CD4-positive, alpha-beta memory T cell (primary cell): ENCODE measurements around the gene LRRC55. TPM values are rescaled to one million over a fixed set of nuclear protein-coding genes. Genes with fewer than 3 reads are reported as not detected.

Experiments used
- CTCF ChIA-PET: fragments of 350-600 bp; sonication (Branson Sonifier 250); formaldehyde crosslinking; loops from one replicate; lab custom pipeline; 2021; ENCODE audit warnings: inconsistent platforms; ENCODE audit not compliant: partially characterized antibody; lab: Charles Lee
- POLR2A ChIA-PET: fragments of 350-600 bp; sonication (Branson Sonifier 250); formaldehyde crosslinking; loops from one replicate; lab custom pipeline; 2021; ENCODE audit not compliant: partially characterized antibody; lab: Charles Lee
- DNase-seq, 5 donors: peaks; one replicate each; pipeline versions ENCODE4 v3.0.0 to v3.0.0-alpha.2; 2020 to 2022; ENCODE audit warnings: mixed read lengths in 1 of 5
- H3K27ac ChIP-seq: one replicate; pipeline ENCODE4 v1.7.0; 2013; ENCODE audit warnings: low read depth, low read length
- H3K27me3 ChIP-seq: 2 replicates; pipeline ENCODE4 v1.7.0; 2013; ENCODE audit warnings: mild to moderate bottlenecking, low read length, moderate library complexity; ENCODE audit not compliant: insufficient read depth
- H3K36me3 ChIP-seq: 2 replicates; pipeline ENCODE4 v1.7.0; 2013; ENCODE audit warnings: mild to moderate bottlenecking, low read length, moderate library complexity; ENCODE audit not compliant: insufficient read depth
- H3K4me1 ChIP-seq: 2 replicates; pipeline ENCODE4 v1.7.0; 2013; ENCODE audit warnings: mild to moderate bottlenecking, low read length, moderate library complexity; ENCODE audit not compliant: insufficient read depth
- H3K4me3 ChIP-seq, 2 donors: one replicate each; pipeline ENCODE4 v1.7.0; 2013; ENCODE audit warnings: low read length in 2 of 2, mild to moderate bottlenecking in 1 of 2
- H3K9me3 ChIP-seq, 2 donors: one replicate each; pipeline ENCODE4 v1.7.0; 2013; ENCODE audit warnings: low read length in 2 of 2, control low read depth in 1 of 2; ENCODE audit not compliant: control insufficient read depth in 1 of 2
- H3K27ac Mint-ChIP-seq, 7 donors: one replicate each; pipeline ENCODE4 v1.8.0; 2020 to 2021; ENCODE audit warnings: mixed read lengths in 7 of 7, mild to moderate bottlenecking in 6 of 7, inconsistent platforms in 3 of 7, moderate library complexity in 3 of 7
- H3K27me3 Mint-ChIP-seq, 2 donors: one replicate each; pipeline ENCODE4 v1.8.0; 2020 to 2021; ENCODE audit warnings: mixed read lengths in 2 of 2
- H3K36me3 Mint-ChIP-seq, 2 donors: one replicate each; pipeline ENCODE4 v1.8.0; 2020 to 2021; ENCODE audit warnings: mixed read lengths in 2 of 2, inconsistent platforms in 1 of 2, mild to moderate bottlenecking in 1 of 2
- H3K4me1 Mint-ChIP-seq, 4 donors: one replicate each; pipeline ENCODE4 v1.8.0; 2020 to 2021; ENCODE audit warnings: mixed read lengths in 4 of 4, mild to moderate bottlenecking in 1 of 4
- H3K4me3 Mint-ChIP-seq, 8 donors: one replicate each; pipeline ENCODE4 v1.8.0; 2020 to 2021; ENCODE audit warnings: mixed read lengths in 8 of 8, mild to moderate bottlenecking in 7 of 8, moderate library complexity in 6 of 8, inconsistent platforms in 3 of 8
- H3K9me3 Mint-ChIP-seq, 8 donors: one replicate each; pipeline ENCODE4 v1.8.0; 2020 to 2021; ENCODE audit warnings: mixed read lengths in 8 of 8, mild to moderate bottlenecking in 5 of 8, inconsistent platforms in 3 of 8, moderate library complexity in 1 of 8
- intact Hi-C: fragments of 100-400 bp; cut with micrococcal nuclease; formaldehyde crosslinking; loops from one replicate; pipeline ENCODE4 v1.15.1; 2023
- polyA plus RNA-seq, 2 donors: library from polyadenylated mRNA; unstranded; fragments of 300-500 nt; fragmentation: Illumina TruSeq; gene quantifications; one replicate each; pipeline ENCODE4 v1.2.3, GENCODE V29; 2021
- total RNA-seq, 2 experiments: library from RNA; stranded (reverse); gene quantifications; one replicate each; pipeline ENCODE4 v1.2.3, GENCODE V29; 2021

The LRRC55 gene
- total and polyA plus RNA-seq, 4 experiments from 2014 or later: not detected

- Mint-ChIP-seq H3K27ac (peak overlapping the region in 1 of 7 donors; percentile 63), H3K36me3 (no peaks in the 10 kb centered on the region), H3K4me3 (no peak overlapping the region), H3K9me3 (peaks cover 0 to 1% (median 0%) of the 10 kb centered on the region in 8 donors), H3K4me1 (peaks cover 4 to 10% (median 5%) of the 10 kb centered on the region in 4 donors), H3K27me3 (peaks cover 34 to 54% of the 10 kb centered on the region in 2 donors)
- no peak overlapping the region for H3K4me3 ChIP-seq
- ChIA-PET POLR2A (no interaction called here), CTCF (interaction anchor here (3.0 kb wide), 1 partner anchor 17 kb away, joined by 11 read pairs; no protein-coding TSS in a partner anchor)
- H3K9me3 ChIP-seq: no peaks in the 10 kb centered on the region
- intact Hi-C loops: no loop called here
- H3K36me3 ChIP-seq: no peaks in the 10 kb centered on the region
- H3K27ac ChIP-seq: no peak overlapping the region
- DNase-seq: no peak
- H3K4me1 ChIP-seq: no peaks in the 10 kb centered on the region
- peaks cover 17% of the 10 kb centered on the region for H3K27me3 ChIP-seq
Measured at GRCh38 chr11:57231539-57232253, 49.9 kb downstream of the LRRC55 start.

- DNase-seq: no peak
- Histone ChIP-seq H3K4me1 (no peaks in the 10 kb centered on the region), H3K9me3 (no peaks in the 10 kb centered on the region), H3K27me3 (peaks cover 17% of the 10 kb centered on the region), H3K27ac (no peak overlapping the region), H3K4me3 (no peak overlapping the region), H3K36me3 (no peaks in the 10 kb centered on the region)
- no peak overlapping the region for H3K4me3 Mint-ChIP-seq
- CTCF ChIA-PET: interaction anchor here (3.0 kb wide), 1 partner anchor 15 kb away, joined by 11 read pairs; no protein-coding TSS in a partner anchor
- H3K27ac Mint-ChIP-seq: no peak overlapping the region
- intact Hi-C loops: no loop called here
- peaks cover 4 to 16% (median 7%) of the 10 kb centered on the region in 4 donors for H3K4me1 Mint-ChIP-seq
- H3K27me3 Mint-ChIP-seq: peaks cover 42 to 62% of the 10 kb centered on the region in 2 donors
- H3K9me3 Mint-ChIP-seq: peaks cover 0 to 1% (median 0%) of the 10 kb centered on the region in 8 donors
- no peaks in the 10 kb centered on the region for H3K36me3 Mint-ChIP-seq
- POLR2A ChIA-PET: no interaction called here
Measured at GRCh38 chr11:57233702-57234101, 51.9 kb downstream of the LRRC55 start.

GRCh38 chr11:57235761-57236703, 54.3 kb downstream of the LRRC55 start:
- intact Hi-C loops: no loop called here
- ChIA-PET CTCF (interaction anchor here (1.2 kb wide), 1 partner anchor 14 kb away, joined by 3 read pairs; no protein-coding TSS in a partner anchor), POLR2A (no interaction called here)
- peak overlapping the region in 1 of 8 donors; percentile 25 for H3K4me3 Mint-ChIP-seq
- H3K4me3 ChIP-seq: no peak overlapping the region
- no peaks in the 10 kb centered on the region for H3K4me1 ChIP-seq
- H3K27ac Mint-ChIP-seq: peak overlapping the region in 1 of 7 donors; percentile 16
- H3K36me3 ChIP-seq: no peaks in the 10 kb centered on the region
- H3K27me3 ChIP-seq: peaks cover 17% of the 10 kb centered on the region
- no peaks in the 10 kb centered on the region for H3K9me3 ChIP-seq
- H3K36me3 Mint-ChIP-seq: no peaks in the 10 kb centered on the region
- no peak overlapping the region for H3K27ac ChIP-seq
- H3K9me3 Mint-ChIP-seq: peaks cover 0 to 1% (median 0%) of the 10 kb centered on the region in 8 donors
- H3K4me1 Mint-ChIP-seq: peaks cover 4 to 13% (median 6%) of the 10 kb centered on the region in 4 donors
- no peak for DNase-seq
- H3K27me3 Mint-ChIP-seq: peaks cover 37 to 56% of the 10 kb centered on the region in 2 donors

GRCh38 chr11:57237204-57237681, 55.5 kb downstream of the LRRC55 start, which contains the start of gene APLNR:
Gene APLNR (minus strand): TSS chr11:57237250. CDS start chr11:57237004, 246 bp downstream.
- Histone ChIP-seq H3K27ac (no peak within 1 kb of the TSS), H3K36me3 (no peaks in the 10 kb centered on the region), H3K27me3 (peaks cover 10% of the 10 kb centered on the region), H3K4me1 (no peaks in the 10 kb centered on the region), H3K9me3 (no peaks in the 10 kb centered on the region), H3K4me3 (no peak within 1 kb of the TSS)
- Mint-ChIP-seq H3K9me3 (peaks cover 0 to 1% (median 0%) of the 10 kb centered on the region in 8 donors), H3K27me3 (peaks cover 30 to 47% of the 10 kb centered on the region in 2 donors), H3K4me1 (peaks cover 2 to 6% (median 3%) of the 10 kb centered on the region in 4 donors), H3K27ac (peak within 1 kb of the TSS in 1 of 7 donors; percentile 44), H3K36me3 (no peaks in the 10 kb centered on the region), H3K4me3 (peak within 1 kb of the TSS in 1 of 8 donors; percentile 32)
- intact Hi-C loops: no loop called here
- ChIA-PET CTCF (interaction anchor here (1.2 kb wide), 1 partner anchor 12 kb away, joined by 3 read pairs; no protein-coding TSS in a partner anchor), POLR2A (no interaction called here)
- DNase-seq: no peak

- CTCF ChIA-PET: interaction anchor here (3.8 kb wide), 1 partner anchor 10 kb away, joined by 26 read pairs; no protein-coding TSS in a partner anchor
- DNase-seq: no peak
Measured at GRCh38 chr11:57239348-57239747, 57.6 kb downstream of the LRRC55 start.

GRCh38 chr11:57240007-57240406, 58.3 kb downstream of the LRRC55 start:
- H3K4me3 Mint-ChIP-seq: no peak overlapping the region
- DNase-seq: no peak
- Histone ChIP-seq H3K36me3 (no peaks in the 10 kb centered on the region), H3K9me3 (no peaks in the 10 kb centered on the region), H3K27ac (no peak overlapping the region), H3K4me3 (no peak overlapping the region), H3K4me1 (no peaks in the 10 kb centered on the region), H3K27me3 (no peaks in the 10 kb centered on the region)
- ChIA-PET POLR2A (no interaction called here), CTCF (interaction anchor here (3.8 kb wide), 1 partner anchor 9 kb away, joined by 26 read pairs; no protein-coding TSS in a partner anchor)
- peaks cover 20 to 24% of the 10 kb centered on the region in 2 donors for H3K27me3 Mint-ChIP-seq
- peaks cover 4 to 12% (median 6%) of the 10 kb centered on the region in 4 donors for H3K4me1 Mint-ChIP-seq
- H3K27ac Mint-ChIP-seq: no peak overlapping the region
- H3K36me3 Mint-ChIP-seq: no peaks in the 10 kb centered on the region
- intact Hi-C loops: no loop called here
- no peaks in the 10 kb centered on the region for H3K9me3 Mint-ChIP-seq

More at GRCh38 chr11:57239348-57239747, 57.6 kb downstream of the LRRC55 start:
- H3K36me3 Mint-ChIP-seq: no peaks in the 10 kb centered on the region
- intact Hi-C loops: no loop called here
- H3K36me3 ChIP-seq: no peaks in the 10 kb centered on the region
- no peaks in the 10 kb centered on the region for H3K9me3 Mint-ChIP-seq
- no peaks in the 10 kb centered on the region for H3K4me1 ChIP-seq
- H3K27ac ChIP-seq: no peak overlapping the region
- H3K9me3 ChIP-seq: no peaks in the 10 kb centered on the region
- POLR2A ChIA-PET: no interaction called here
- no peak overlapping the region for H3K4me3 ChIP-seq
- peaks cover 20 to 30% of the 10 kb centered on the region in 2 donors for H3K27me3 Mint-ChIP-seq
- H3K4me1 Mint-ChIP-seq: peaks cover 0 to 6% (median 2%) of the 10 kb centered on the region in 4 donors
- no peak overlapping the region for H3K4me3 Mint-ChIP-seq
- no peaks in the 10 kb centered on the region for H3K27me3 ChIP-seq
- no peak overlapping the region for H3K27ac Mint-ChIP-seq
